CD4-positive, alpha-beta memory T cell (primary cell): Measurements from ENCODE around the gene SCO2. TPM values are rescaled to one million over a fixed set of nuclear protein-coding genes. Genes with fewer than 3 reads are reported as not detected.

ENCODE experiments used
- CTCF ChIA-PET: fragments of 350-600 bp; sonication (Branson Sonifier 250); formaldehyde crosslinking; loops from one replicate; lab custom pipeline; 2021; ENCODE audit warnings: inconsistent platforms; ENCODE audit not compliant: partially characterized antibody; lab: Charles Lee
- POLR2A ChIA-PET: fragments of 350-600 bp; sonication (Branson Sonifier 250); formaldehyde crosslinking; loops from one replicate; lab custom pipeline; 2021; ENCODE audit not compliant: partially characterized antibody; lab: Charles Lee
- DNase-seq, 5 donors: peaks; one replicate each; pipeline versions ENCODE4 v3.0.0 to v3.0.0-alpha.2; 2020 to 2022; ENCODE audit warnings: mixed read lengths in 1 of 5
- H3K27ac ChIP-seq: one replicate; pipeline ENCODE4 v1.7.0; 2013; ENCODE audit warnings: low read depth, low read length
- H3K27me3 ChIP-seq: 2 replicates; pipeline ENCODE4 v1.7.0; 2013; ENCODE audit warnings: mild to moderate bottlenecking, low read length, moderate library complexity; ENCODE audit not compliant: insufficient read depth
- H3K36me3 ChIP-seq: 2 replicates; pipeline ENCODE4 v1.7.0; 2013; ENCODE audit warnings: mild to moderate bottlenecking, low read length, moderate library complexity; ENCODE audit not compliant: insufficient read depth
- H3K4me1 ChIP-seq: 2 replicates; pipeline ENCODE4 v1.7.0; 2013; ENCODE audit warnings: mild to moderate bottlenecking, low read length, moderate library complexity; ENCODE audit not compliant: insufficient read depth
- H3K4me3 ChIP-seq, 2 donors: one replicate each; pipeline ENCODE4 v1.7.0; 2013; ENCODE audit warnings: low read length in 2 of 2, mild to moderate bottlenecking in 1 of 2
- H3K9me3 ChIP-seq, 2 donors: one replicate each; pipeline ENCODE4 v1.7.0; 2013; ENCODE audit warnings: low read length in 2 of 2, control low read depth in 1 of 2; ENCODE audit not compliant: control insufficient read depth in 1 of 2
- H3K27ac Mint-ChIP-seq, 7 donors: one replicate each; pipeline ENCODE4 v1.8.0; 2020 to 2021; ENCODE audit warnings: mixed read lengths in 7 of 7, mild to moderate bottlenecking in 6 of 7, inconsistent platforms in 3 of 7, moderate library complexity in 3 of 7
- H3K27me3 Mint-ChIP-seq, 2 donors: one replicate each; pipeline ENCODE4 v1.8.0; 2020 to 2021; ENCODE audit warnings: mixed read lengths in 2 of 2
- H3K36me3 Mint-ChIP-seq, 2 donors: one replicate each; pipeline ENCODE4 v1.8.0; 2020 to 2021; ENCODE audit warnings: mixed read lengths in 2 of 2, inconsistent platforms in 1 of 2, mild to moderate bottlenecking in 1 of 2
- H3K4me1 Mint-ChIP-seq, 4 donors: one replicate each; pipeline ENCODE4 v1.8.0; 2020 to 2021; ENCODE audit warnings: mixed read lengths in 4 of 4, mild to moderate bottlenecking in 1 of 4
- H3K4me3 Mint-ChIP-seq, 8 donors: one replicate each; pipeline ENCODE4 v1.8.0; 2020 to 2021; ENCODE audit warnings: mixed read lengths in 8 of 8, mild to moderate bottlenecking in 7 of 8, moderate library complexity in 6 of 8, inconsistent platforms in 3 of 8
- H3K9me3 Mint-ChIP-seq, 8 donors: one replicate each; pipeline ENCODE4 v1.8.0; 2020 to 2021; ENCODE audit warnings: mixed read lengths in 8 of 8, mild to moderate bottlenecking in 5 of 8, inconsistent platforms in 3 of 8, moderate library complexity in 1 of 8
- intact Hi-C: fragments of 100-400 bp; cut with micrococcal nuclease; formaldehyde crosslinking; loops from one replicate; pipeline ENCODE4 v1.15.1; 2023
- polyA plus RNA-seq, 2 donors: library from polyadenylated mRNA; unstranded; fragments of 300-500 nt; fragmentation: Illumina TruSeq; gene quantifications; one replicate each; pipeline ENCODE4 v1.2.3, GENCODE V29; 2021
- total RNA-seq, 2 experiments: library from RNA; stranded (reverse); gene quantifications; one replicate each; pipeline ENCODE4 v1.2.3, GENCODE V29; 2021

Gene SCO2
- total and polyA plus RNA-seq, 4 experiments from 2014 or later: 3.6 to 8.1 TPM; not detected in 2

- peaks cover 0 to 21% of the 10 kb centered on the region in 2 donors for H3K36me3 Mint-ChIP-seq
- peak overlapping the region; percentile 87 to 96 (median 94) for H3K4me3 Mint-ChIP-seq
- H3K27ac ChIP-seq: peak overlapping the region; percentile 72
- peak overlapping the region; percentile 90 to 99 (median 96) for H3K27ac Mint-ChIP-seq
- POLR2A ChIA-PET: interaction anchor here (1.0 to 7.6 kb wide), 17 partner anchors 9 to 546 kb away, joined by 3 to 242 read pairs (median 10); partner anchors contain the start of genes CHKB, KLHDC7B, SBF1 and SCO2
- peak overlapping the region in 1 of 2 donors; percentile 81 for H3K4me3 ChIP-seq
- H3K9me3 Mint-ChIP-seq: no peaks in the 10 kb centered on the region
- peaks cover 16% of the 10 kb centered on the region for H3K36me3 ChIP-seq
- intact Hi-C loops: loop anchor here (1.0 to 5.0 kb wide), 6 partner anchors 16 to 120 kb away; partner anchors contain the start of genes ARSA, CHKB, KLHDC7B and SCO2
- peaks cover 10 to 26% (median 19%) of the 10 kb centered on the region in 4 donors for H3K4me1 Mint-ChIP-seq
- no peaks in the 10 kb centered on the region for H3K9me3 ChIP-seq
- CTCF ChIA-PET: interaction anchor here (0.7 to 6.8 kb wide), 4 partner anchors 11 to 167 kb away, joined by 3 to 76 read pairs (median 8); partner anchors contain the start of gene SCO2
- DNase-seq: no peak
- H3K27me3 ChIP-seq: no peaks in the 10 kb centered on the region
- H3K4me1 ChIP-seq: peaks cover 28% of the 10 kb centered on the region
- no peaks in the 10 kb centered on the region for H3K27me3 Mint-ChIP-seq
Observed at GRCh38 chr22:50508897-50509296, 16.5 kb downstream of the SCO2 start.

- H3K27me3 Mint-ChIP-seq: no peaks in the 10 kb centered on the region
- POLR2A ChIA-PET: interaction anchor here (0.6 to 7.6 kb wide), 30 partner anchors 9 to 546 kb away, joined by 3 to 242 read pairs (median 5); partner anchors contain the start of genes ADM2, ARSA, CHKB and HDAC10
- peak; percentile 96 to 97 (median 97) for DNase-seq
Observed at GRCh38 chr22:50507991-50508884, 17.2 kb downstream of the SCO2 start, which contains the start of gene NCAPH2. TSS of gene NCAPH2 (plus strand) at chr22:50508224. CDS start at chr22:50508338, 114 bp downstream.

GRCh38 chr22:50507421-50507990 is 17.9 kb downstream of the SCO2 start, which contains the start of gene LMF2:
TSS of gene LMF2 (minus strand) at chr22:50507702. CDS start at chr22:50507675, 27 bp downstream.
- peak within 1 kb of the TSS; percentile 90 to 99 (median 98) for H3K27ac Mint-ChIP-seq
- H3K36me3 Mint-ChIP-seq: peaks cover 0 to 21% of the 10 kb centered on the region in 2 donors
- Histone ChIP-seq H3K27me3 (no peaks in the 10 kb centered on the region), H3K4me1 (peaks cover 28% of the 10 kb centered on the region), H3K27ac (peak within 1 kb of the TSS; percentile 98), H3K36me3 (peaks cover 21% of the 10 kb centered on the region), H3K4me3 (peak within 1 kb of the TSS; percentile 84 to 98), H3K9me3 (no peaks in the 10 kb centered on the region)
- no peaks in the 10 kb centered on the region for H3K27me3 Mint-ChIP-seq
- POLR2A ChIA-PET: interaction anchor here (0.6 to 7.6 kb wide), 26 partner anchors 9 to 317 kb away, joined by 3 to 242 read pairs (median 5); partner anchors contain the start of genes ADM2, ARSA, CHKB and HDAC10
- peak; percentile 86 to 93 (median 91) for DNase-seq
- intact Hi-C loops: loop anchor here (1.0 to 5.0 kb wide), 3 partner anchors 32 to 165 kb away; partner anchors contain the start of genes KLHDC7B, PPP6R2 and SBF1
- peaks cover 10 to 26% (median 19%) of the 10 kb centered on the region in 4 donors for H3K4me1 Mint-ChIP-seq
- CTCF ChIA-PET: interaction anchor here (0.7 to 6.8 kb wide), 8 partner anchors 10 to 235 kb away, joined by 3 to 76 read pairs (median 4); partner anchors contain the start of genes SCO2 and SYCE3
- peak within 1 kb of the TSS; percentile 92 to 98 (median 94) for H3K4me3 Mint-ChIP-seq
- H3K9me3 Mint-ChIP-seq: no peaks in the 10 kb centered on the region

More at GRCh38 chr22:50507991-50508884, 17.2 kb downstream of the SCO2 start, which contains the start of gene NCAPH2:
- Histone ChIP-seq H3K27ac (peak within 1 kb of the TSS; percentile 98), H3K36me3 (peaks cover 16% of the 10 kb centered on the region), H3K9me3 (no peaks in the 10 kb centered on the region), H3K4me1 (peaks cover 28% of the 10 kb centered on the region), H3K27me3 (no peaks in the 10 kb centered on the region), H3K4me3 (peak within 1 kb of the TSS; percentile 84 to 98)
- peaks cover 10 to 26% (median 19%) of the 10 kb centered on the region in 4 donors for H3K4me1 Mint-ChIP-seq
- CTCF ChIA-PET: interaction anchor here (0.7 to 6.8 kb wide), 10 partner anchors 11 to 236 kb away, joined by 3 to 76 read pairs (median 4); partner anchors contain the start of genes SCO2 and SYCE3
- H3K36me3 Mint-ChIP-seq: peaks cover 0 to 21% of the 10 kb centered on the region in 2 donors
- peak within 1 kb of the TSS; percentile 92 to 98 (median 94) for H3K4me3 Mint-ChIP-seq
- intact Hi-C loops: loop anchor here (1.0 to 5.0 kb wide), 8 partner anchors 17 to 165 kb away; partner anchors contain the start of genes ARSA, CHKB, KLHDC7B and PPP6R2
- H3K27ac Mint-ChIP-seq: peak within 1 kb of the TSS; percentile 90 to 99 (median 98)
- no peaks in the 10 kb centered on the region for H3K9me3 Mint-ChIP-seq

- DNase-seq: peak in 1 of 5 donors; percentile 58
- H3K9me3 Mint-ChIP-seq: no peaks in the 10 kb centered on the region
- H3K36me3 ChIP-seq: peaks cover 22% of the 10 kb centered on the region
- POLR2A ChIA-PET: interaction anchor here (1.0 to 7.6 kb wide), 13 partner anchors 8 to 262 kb away, joined by 3 to 242 read pairs (median 13); partner anchors contain the start of genes ARSA, CHKB, SBF1 and SCO2
- H3K27me3 Mint-ChIP-seq: no peaks in the 10 kb centered on the region
- H3K9me3 ChIP-seq: no peaks in the 10 kb centered on the region
- peaks cover 10 to 26% (median 18%) of the 10 kb centered on the region in 4 donors for H3K4me1 Mint-ChIP-seq
- no peaks in the 10 kb centered on the region for H3K27me3 ChIP-seq
- intact Hi-C loops: loop anchor here (1.0 to 5.0 kb wide), 3 partner anchors 32 to 164 kb away; partner anchors contain the start of genes KLHDC7B, PPP6R2 and SBF1
- peak overlapping the region; percentile 85 to 98 (median 94) for H3K27ac Mint-ChIP-seq
- peaks cover 0 to 20% of the 10 kb centered on the region in 2 donors for H3K36me3 Mint-ChIP-seq
- peak overlapping the region; percentile 91 to 97 (median 94) for H3K4me3 Mint-ChIP-seq
- peaks cover 28% of the 10 kb centered on the region for H3K4me1 ChIP-seq
- peak overlapping the region; percentile 84 to 98 for H3K4me3 ChIP-seq
- peak overlapping the region; percentile 98 for H3K27ac ChIP-seq
- CTCF ChIA-PET: interaction anchor here (1.0 to 6.8 kb wide), 4 partner anchors 9 to 234 kb away, joined by 3 to 76 read pairs (median 8); partner anchors contain the start of gene SCO2
Observed at GRCh38 chr22:50506611-50507420, 18.6 kb downstream of the SCO2 start.

- H3K4me1 ChIP-seq: peaks cover 28% of the 10 kb centered on the region
- Mint-ChIP-seq H3K27ac (peak overlapping the region in 1 of 7 donors; percentile 30), H3K4me1 (peaks cover 10 to 26% (median 18%) of the 10 kb centered on the region in 4 donors), H3K4me3 (peak overlapping the region; percentile 24 to 97 (median 38)), H3K9me3 (no peaks in the 10 kb centered on the region), H3K36me3 (peaks cover 0 to 20% of the 10 kb centered on the region in 2 donors), H3K27me3 (no peaks in the 10 kb centered on the region)
- intact Hi-C loops: loop anchor here (2.0 to 5.0 kb wide), 2 partner anchors 41 to 163 kb away; partner anchors contain the start of genes KLHDC7B and PPP6R2
- no peaks in the 10 kb centered on the region for H3K27me3 ChIP-seq
- H3K9me3 ChIP-seq: no peaks in the 10 kb centered on the region
- peaks cover 22% of the 10 kb centered on the region for H3K36me3 ChIP-seq
- no peak for DNase-seq
- ChIA-PET CTCF (interaction anchor here (3.7 to 6.8 kb wide), 2 partner anchors 8 to 20 kb away, joined by 12 to 76 read pairs; partner anchors contain the start of gene SCO2), POLR2A (interaction anchor here (1.2 to 7.6 kb wide), 5 partner anchors 21 to 261 kb away, joined by 5 to 242 read pairs (median 71); partner anchors contain the start of genes SBF1, SCO2, TUBGCP6 and TYMP)
- peak overlapping the region; percentile 98 for H3K27ac ChIP-seq
- peak overlapping the region; percentile 84 to 98 for H3K4me3 ChIP-seq
Observed at GRCh38 chr22:50505776-50506610, 19.4 kb downstream of the SCO2 start.
